Measurements from ENCODE around the gene DAPK1.
A peak's percentile ranks its signal among the peaks of the same experiment; 100 is the strongest.
"Not testable (repeated sequence)": the region's sequence is repeated elsewhere in the genome, so short reads cannot be mapped to it uniquely, and the experiment has no call there.

The DAPK1 gene

GRCh38 chr9:87545858-87546257, 48.2 kb downstream of the DAPK1 start:
- DNase-seq: no peak

DNA sequence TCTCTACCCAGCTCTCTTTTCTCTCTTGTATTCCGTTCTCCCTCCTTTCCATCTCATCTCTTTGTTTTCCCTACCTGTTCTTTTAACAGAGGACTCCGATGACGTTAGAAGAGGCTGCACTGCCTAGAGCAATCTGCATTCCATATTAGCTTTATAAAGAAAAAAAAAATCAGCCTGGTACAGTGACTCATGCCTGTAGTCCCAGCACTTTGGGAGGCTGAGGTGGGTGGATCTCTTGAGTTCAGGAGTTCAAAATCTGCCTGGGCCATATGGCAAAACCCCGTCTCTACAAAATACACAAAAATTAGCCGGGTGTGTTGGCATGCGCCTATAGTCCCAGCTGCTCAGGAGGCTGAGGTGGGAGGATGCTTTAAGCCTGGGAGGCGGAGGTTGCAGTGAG, 49.0 kb downstream of the DAPK1 start:
- no peak for DNase-seq

GRCh38 chr9:87547671-87548081, 50.0 kb downstream of the DAPK1 start:
- no peak for DNase-seq

DNA sequence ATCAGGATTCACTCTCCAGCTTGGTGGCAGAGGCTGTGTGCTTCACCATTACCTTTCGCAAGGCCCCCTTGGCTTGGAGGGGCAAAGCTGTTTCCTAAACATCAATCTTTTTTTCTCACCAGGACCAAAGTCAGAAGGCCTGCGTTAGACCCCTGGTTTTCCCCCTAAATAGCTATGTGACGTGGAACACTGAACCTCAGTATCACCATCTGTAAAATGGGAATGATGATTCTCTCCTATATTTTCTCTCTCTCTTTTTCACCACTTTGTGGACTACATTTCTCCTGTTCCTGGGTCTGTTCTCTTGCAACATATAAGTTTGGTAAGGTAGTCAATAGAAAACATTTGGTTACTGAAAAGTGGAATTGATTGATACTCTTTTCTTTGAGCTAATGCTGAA, 50.5 kb downstream of the DAPK1 start:
- no peak for DNase-seq

- DNase-seq: not testable (repeated sequence)
Observed at GRCh38 chr9:87549088-87549487, 51.4 kb downstream of the DAPK1 start.

- no peak for DNase-seq
Observed at GRCh38 chr9:87549791-87550190, 52.1 kb downstream of the DAPK1 start.

DNA sequence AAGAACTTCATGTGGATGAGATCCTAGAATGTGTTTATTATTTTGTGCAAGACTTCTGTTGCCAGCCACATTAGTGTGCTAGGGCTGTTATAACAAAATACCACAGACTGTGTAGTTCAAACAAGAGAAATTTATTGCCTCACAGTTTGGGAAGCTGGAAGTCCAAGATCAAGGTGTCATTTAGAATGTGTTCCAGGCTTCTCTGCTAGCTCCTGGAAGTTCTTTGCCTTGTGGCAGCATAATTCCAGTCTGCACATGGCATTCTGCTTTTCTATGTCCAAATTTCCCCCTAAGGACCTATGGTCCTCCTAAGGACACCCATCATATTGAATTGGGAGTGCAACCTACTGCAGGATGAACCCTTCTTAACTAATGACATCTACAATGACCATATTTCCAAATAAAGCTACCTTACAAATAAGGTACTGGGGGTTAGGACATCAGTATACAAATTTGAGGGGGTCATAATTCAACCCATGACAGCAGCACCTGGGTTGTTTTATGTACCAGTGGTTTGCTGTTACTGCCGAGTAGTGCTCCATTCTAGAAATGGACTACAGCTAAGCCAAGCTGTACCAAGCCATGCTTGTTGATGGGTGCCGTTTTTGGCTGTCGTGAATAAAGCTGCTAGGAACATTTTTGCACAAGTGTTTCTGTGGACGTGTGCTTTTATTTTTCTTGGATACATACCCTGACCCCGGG, 52.7 kb downstream of the DAPK1 start:
- DNase-seq: no peak

DNA sequence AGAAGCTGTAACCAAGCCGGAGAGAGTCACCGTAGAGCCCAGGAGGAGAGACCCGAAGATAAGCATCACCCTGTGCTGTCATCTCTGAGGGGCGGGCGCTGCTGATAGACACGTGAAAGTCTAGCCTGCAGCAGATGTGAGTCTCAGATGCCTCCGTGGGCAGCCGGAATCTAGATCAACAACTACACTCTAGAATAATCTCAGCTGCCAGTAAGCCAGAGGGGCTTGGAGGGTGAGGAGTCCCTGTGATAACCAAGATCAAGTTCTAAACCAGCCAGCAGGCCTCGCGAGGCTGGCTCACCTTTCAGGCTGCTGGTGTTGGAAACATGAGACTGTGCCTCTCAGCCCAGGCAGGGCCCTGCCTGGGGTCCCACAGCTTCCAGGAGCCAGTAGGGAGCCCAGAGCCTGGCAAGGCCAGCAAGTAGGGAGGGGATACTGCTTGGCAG, 54.1 kb downstream of the DAPK1 start:
- DNase-seq: no peak

GRCh38 chr9:87554171-87554910, 56.7 kb downstream of the DAPK1 start:
- DNase-seq: peak; percentile 35 to 57

DNA sequence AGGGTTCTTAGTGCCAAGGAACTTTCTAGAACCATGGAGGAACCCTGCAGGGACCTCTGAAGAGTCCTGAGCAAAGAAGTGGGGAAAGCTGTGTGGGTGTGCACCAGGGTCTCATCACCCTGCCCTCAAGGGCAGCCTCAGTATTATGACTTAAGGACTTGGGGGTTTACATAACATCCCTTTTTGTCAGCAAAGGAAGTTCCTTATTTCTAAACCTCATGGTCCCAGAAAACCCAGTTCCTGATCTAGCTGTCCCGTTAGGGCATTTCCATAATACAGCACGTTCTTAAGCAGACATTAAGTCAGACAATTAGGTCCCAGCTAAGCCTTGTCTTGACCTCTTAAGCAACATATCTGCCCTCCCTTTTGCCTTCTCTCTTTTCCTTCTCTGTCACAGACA, 57.3 kb downstream of the DAPK1 start:
- peak; percentile 94 for DNase-seq

GRCh38 chr9:87556039-87556438, 58.4 kb downstream of the DAPK1 start:
- no peak for DNase-seq

- peak; percentile 68 to 88 for DNase-seq
Observed at GRCh38 chr9:87556821-87557220, 59.2 kb downstream of the DAPK1 start.

- DNase-seq: no peak
Observed at GRCh38 chr9:87557996-87558395, 60.3 kb downstream of the DAPK1 start.

GRCh38 chr9:87558606-87559190, 61.0 kb downstream of the DAPK1 start:
- no peak for DNase-seq

DNA sequence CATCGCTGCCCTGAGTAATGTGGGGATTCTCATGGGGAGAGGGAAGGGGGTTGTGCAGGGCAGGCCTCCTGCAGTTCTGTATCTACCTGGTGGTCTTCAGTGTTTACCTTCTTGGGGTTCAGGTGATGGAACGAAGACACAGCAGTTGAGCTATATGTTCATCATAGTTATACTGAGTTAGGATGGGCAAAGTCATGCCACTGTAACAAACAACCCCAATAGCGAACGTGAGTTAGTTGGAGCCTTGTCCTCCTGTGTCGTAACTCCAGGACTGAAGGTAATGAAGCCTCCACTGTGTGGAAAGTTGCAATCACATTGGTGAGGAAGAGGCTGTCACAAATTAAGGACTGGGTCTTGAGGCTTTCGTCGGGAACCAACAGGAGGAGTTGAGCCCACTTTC, 64.4 kb downstream of the DAPK1 start:
- DNase-seq: no peak

GRCh38 chr9:87562530-87563170, 65.0 kb downstream of the DAPK1 start:
- no peak for DNase-seq

DNA sequence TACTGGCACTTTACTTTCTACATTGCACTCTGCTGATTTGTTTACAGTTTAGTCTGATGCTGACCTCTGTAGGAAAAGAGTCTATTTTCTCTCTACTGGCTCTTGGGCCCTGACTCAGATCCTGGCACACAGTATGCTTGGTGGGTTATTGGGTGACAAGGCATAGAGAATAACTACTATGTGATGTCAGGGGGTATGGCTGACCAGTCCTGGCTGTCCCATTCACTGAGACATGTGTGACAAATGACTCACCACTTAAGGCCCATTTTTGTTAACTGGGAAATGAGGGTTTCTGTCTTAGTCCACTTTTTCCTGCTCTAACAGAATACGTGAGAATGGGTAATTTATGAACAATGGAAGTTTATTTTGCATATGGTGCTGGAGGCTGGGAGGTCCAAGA, 66.4 kb downstream of the DAPK1 start:
- peak; percentile 20 to 27 for DNase-seq

DNA sequence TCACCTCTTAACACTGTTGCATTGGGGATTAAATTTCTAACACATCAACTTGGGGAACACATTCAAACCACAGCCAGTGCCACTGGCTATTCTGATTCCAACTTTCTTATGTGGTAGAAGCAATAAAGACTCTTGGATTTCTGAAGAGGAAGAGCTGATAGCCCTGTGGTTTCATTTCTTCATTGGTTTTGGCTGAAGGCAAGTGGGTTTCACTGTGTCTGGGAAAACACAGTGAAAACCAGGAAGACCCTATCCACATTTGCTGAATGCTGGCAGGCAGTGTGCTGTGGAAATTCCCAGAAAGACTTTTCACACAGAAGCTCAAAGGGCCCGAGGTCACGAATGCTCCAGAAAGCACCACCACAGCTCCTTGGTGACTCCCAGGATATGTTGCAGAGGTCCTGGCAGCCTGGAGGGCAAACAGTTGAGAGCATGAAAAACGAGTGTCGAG, 67.1 kb downstream of the DAPK1 start:
- DNase-seq: no peak

- DNase-seq: no peak
Observed at GRCh38 chr9:87567001-87567400, 69.3 kb downstream of the DAPK1 start.

GRCh38 chr9:87567571-87567970, 69.9 kb downstream of the DAPK1 start:
- no peak for DNase-seq

DNA sequence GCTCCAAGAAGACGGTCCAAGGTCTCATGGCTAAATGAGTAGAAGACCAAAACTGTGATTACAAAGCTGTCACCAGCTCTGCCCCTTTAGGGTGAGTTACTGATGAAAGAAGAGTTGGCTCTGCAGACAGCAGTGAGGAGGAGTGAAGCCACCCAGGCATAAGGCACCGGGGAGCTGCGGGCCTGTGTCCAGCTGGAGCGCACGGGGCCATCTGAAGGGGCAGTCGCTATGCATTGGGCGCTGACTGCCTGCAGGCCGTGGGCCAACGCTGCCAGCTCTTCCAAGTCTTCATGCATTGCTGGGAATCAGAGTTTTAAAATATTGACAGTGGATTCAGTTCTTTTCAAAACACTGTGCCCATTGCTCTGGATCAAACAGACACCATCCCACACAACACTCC, 70.3 kb downstream of the DAPK1 start:
- DNase-seq: no peak

- DNase-seq: no peak
Observed at GRCh38 chr9:87568401-87568800, 70.7 kb downstream of the DAPK1 start.

GRCh38 chr9:87569008-87569509, 71.4 kb downstream of the DAPK1 start:
- no peak for DNase-seq

All from inflammatory macrophage (primary cell).